ENCODE results near the gene ACOT11.

The ACOT11 gene

GRCh38 chr1:54532033-54532432, 16.0 kb upstream of the ACOT11 start:
- TF ChIP-seq POLR2AphosphoS5 (IDR thresholded peaks at IDR 0.05; ENCODE audit: low read depth, low read length) (no peak), TAF1 (IDR thresholded peaks at IDR 0.05; ENCODE audit: borderline replicate concordance, insufficient read depth, low read length) (no peak), SIN3A (IDR thresholded peaks at IDR 0.05; ENCODE audit: borderline replicate concordance, insufficient read depth, low read length) (no peak), FOXP2 (optimal IDR thresholded peaks at IDR 0.05; ENCODE audit: borderline replicate concordance, extremely low read depth, extremely low read length, insufficient read depth) (no peak)
- TF ChIP-seq, protein P1, sequence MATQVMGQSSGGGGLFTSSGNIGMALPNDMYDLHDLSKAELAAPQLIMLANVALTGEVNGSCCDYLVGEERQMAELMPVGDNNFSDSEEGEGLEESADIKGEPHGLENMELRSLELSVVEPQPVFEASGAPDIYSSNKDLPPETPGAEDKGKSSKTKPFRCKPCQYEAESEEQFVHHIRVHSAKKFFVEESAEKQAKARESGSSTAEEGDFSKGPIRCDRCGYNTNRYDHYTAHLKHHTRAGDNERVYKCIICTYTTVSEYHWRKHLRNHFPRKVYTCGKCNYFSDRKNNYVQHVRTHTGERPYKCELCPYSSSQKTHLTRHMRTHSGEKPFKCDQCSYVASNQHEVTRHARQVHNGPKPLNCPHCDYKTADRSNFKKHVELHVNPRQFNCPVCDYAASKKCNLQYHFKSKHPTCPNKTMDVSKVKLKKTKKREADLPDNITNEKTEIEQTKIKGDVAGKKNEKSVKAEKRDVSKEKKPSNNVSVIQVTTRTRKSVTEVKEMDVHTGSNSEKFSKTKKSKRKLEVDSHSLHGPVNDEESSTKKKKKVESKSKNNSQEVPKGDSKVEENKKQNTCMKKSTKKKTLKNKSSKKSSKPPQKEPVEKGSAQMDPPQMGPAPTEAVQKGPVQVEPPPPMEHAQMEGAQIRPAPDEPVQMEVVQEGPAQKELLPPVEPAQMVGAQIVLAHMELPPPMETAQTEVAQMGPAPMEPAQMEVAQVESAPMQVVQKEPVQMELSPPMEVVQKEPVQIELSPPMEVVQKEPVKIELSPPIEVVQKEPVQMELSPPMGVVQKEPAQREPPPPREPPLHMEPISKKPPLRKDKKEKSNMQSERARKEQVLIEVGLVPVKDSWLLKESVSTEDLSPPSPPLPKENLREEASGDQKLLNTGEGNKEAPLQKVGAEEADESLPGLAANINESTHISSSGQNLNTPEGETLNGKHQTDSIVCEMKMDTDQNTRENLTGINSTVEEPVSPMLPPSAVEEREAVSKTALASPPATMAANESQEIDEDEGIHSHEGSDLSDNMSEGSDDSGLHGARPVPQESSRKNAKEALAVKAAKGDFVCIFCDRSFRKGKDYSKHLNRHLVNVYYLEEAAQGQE (IDR thresholded peaks at IDR 0.05; ENCODE audit: insufficient read depth in 1 of 2, low read depth in 2 of 2, low read length in 2 of 2), result no peak

GRCh38 chr1:54537611-54538010, 10.4 kb upstream of the ACOT11 start:
- TF ChIP-seq POLR2AphosphoS5 (IDR thresholded peaks at IDR 0.05; ENCODE audit: low read depth, low read length) (no peak), TAF1 (IDR thresholded peaks at IDR 0.05; ENCODE audit: borderline replicate concordance, insufficient read depth, low read length) (no peak), SIN3A (IDR thresholded peaks at IDR 0.05; ENCODE audit: borderline replicate concordance, insufficient read depth, low read length) (no peak), FOXP2 (optimal IDR thresholded peaks at IDR 0.05; ENCODE audit: borderline replicate concordance, extremely low read depth, extremely low read length, insufficient read depth) (no peak)
- TF ChIP-seq, protein P1 (IDR thresholded peaks at IDR 0.05; ENCODE audit: insufficient read depth in 1 of 2, low read depth in 2 of 2, low read length in 2 of 2), result no peak

GRCh38 chr1:54538538-54538937, 9.5 kb upstream of the ACOT11 start:
- TF ChIP-seq FOXP2 (optimal IDR thresholded peaks at IDR 0.05; ENCODE audit: borderline replicate concordance, extremely low read depth, extremely low read length, insufficient read depth) (no peak), POLR2AphosphoS5 (IDR thresholded peaks at IDR 0.05; ENCODE audit: low read depth, low read length) (no peak), SIN3A (IDR thresholded peaks at IDR 0.05; ENCODE audit: borderline replicate concordance, insufficient read depth, low read length) (no peak), TAF1 (IDR thresholded peaks at IDR 0.05; ENCODE audit: borderline replicate concordance, insufficient read depth, low read length) (no peak)
- TF ChIP-seq, protein P1 (IDR thresholded peaks at IDR 0.05; ENCODE audit: insufficient read depth in 1 of 2, low read depth in 2 of 2, low read length in 2 of 2), result no peak

- TF ChIP-seq TAF1 (IDR thresholded peaks at IDR 0.05; ENCODE audit: borderline replicate concordance, insufficient read depth, low read length) (no peak), FOXP2 (optimal IDR thresholded peaks at IDR 0.05; ENCODE audit: borderline replicate concordance, extremely low read depth, extremely low read length, insufficient read depth) (no peak), SIN3A (IDR thresholded peaks at IDR 0.05; ENCODE audit: borderline replicate concordance, insufficient read depth, low read length) (no peak), POLR2AphosphoS5 (IDR thresholded peaks at IDR 0.05; ENCODE audit: low read depth, low read length) (no peak)
- TF ChIP-seq, protein P1 (IDR thresholded peaks at IDR 0.05; ENCODE audit: insufficient read depth in 1 of 2, low read depth in 2 of 2, low read length in 2 of 2), result no peak
Observed at GRCh38 chr1:54540582-54541295, 7.3 kb upstream of the ACOT11 start.

Measured in PFSK-1 (cell line).